HG03095 (cell line): ENCODE measurements around the gene TSSK6.
A peak's percentile ranks its signal among the peaks of the same experiment; 100 is the strongest.

Experiments used
- ATAC-seq: cut with Tn5 transposase; IDR thresholded peaks from one replicate; pipeline ENCODE4 v1.9.1; 2021; ENCODE audit warnings: moderate library complexity; ENCODE audit not compliant: unreplicated experiment

TSSK6 gene

GRCh38 chr19:19531951-19532805 is 16.8 kb upstream of the TSSK6 start:
- ATAC-seq = no peak

GRCh38 chr19:19530889-19531288 is 15.5 kb upstream of the TSSK6 start:
- no peak for ATAC-seq

DNA sequence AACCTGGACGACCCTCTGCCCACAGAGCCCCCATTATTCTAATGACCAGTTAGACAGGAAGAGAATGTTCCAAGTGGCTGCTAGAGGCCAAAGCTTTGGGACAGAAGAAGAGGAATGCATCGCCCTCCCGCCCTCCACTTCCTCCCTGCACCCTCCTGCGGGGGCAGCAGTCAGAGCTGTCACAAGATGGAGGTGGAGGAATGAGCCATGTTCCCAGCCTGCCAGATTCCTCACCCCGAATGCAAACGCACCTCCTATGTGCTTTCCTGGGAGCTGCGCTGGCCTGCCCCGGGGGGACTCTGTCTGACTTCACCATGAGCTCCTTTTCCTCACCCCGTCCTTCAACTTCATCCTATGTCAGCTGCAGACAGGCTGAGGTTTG is 15.1 kb upstream of the TSSK6 start:
- no peak for ATAC-seq

GRCh38 chr19:19529783-19530422 is 14.6 kb upstream of the TSSK6 start:
- no peak for ATAC-seq

- ATAC-seq = no peak
Measured at GRCh38 chr19:19528721-19529490, 13.6 kb upstream of the TSSK6 start, which contains the start of gene YJEFN3. Gene YJEFN3, plus strand, starts transcription at chr19:19528911. Its CDS starts 22 bp downstream, at chr19:19528933.

DNA sequence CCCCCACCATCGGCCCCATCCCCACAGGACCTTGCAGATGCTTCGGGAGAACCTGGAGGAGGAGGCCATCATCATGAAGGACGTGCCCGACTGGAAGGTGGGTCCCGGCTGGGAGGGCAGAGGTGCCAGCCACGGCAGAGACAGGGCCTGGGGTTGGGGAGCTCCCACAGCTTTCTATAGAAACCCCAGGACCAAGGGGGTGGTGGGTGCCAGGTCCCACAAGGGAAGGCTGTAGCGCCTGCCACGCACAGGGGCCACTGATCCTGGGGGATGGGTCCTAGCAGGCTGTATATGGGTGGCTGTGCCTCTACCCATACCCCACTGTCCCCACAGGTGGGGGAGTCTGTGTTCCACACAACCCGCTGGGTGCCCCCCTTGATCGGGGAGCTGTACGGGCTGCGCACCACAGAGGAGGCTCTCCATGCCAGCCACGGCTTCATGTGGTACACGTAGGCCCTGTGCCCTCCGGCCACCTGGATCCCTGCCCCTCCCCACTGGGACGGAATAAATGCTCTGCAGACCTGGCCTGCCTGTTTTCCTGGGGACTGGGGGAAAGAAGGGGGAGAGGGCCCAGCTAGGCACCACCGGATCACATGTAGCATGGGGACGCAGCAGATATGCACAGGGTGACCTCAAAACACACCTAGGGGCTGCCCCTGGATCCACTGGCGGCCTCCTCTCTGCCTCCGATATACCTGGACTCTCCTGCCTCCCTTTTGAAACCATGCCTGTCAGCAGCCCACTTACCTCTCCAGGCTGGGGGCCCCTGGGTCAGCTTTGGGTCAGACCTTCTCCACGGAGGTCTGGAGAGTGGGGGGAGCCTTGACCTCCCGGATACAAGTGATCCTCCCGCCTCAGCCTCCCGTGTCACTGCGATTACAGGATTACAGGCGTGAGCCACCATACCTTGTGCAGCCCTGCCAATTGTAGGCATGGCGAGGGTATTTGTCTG is 12.6 kb upstream of the TSSK6 start:
- no peak for ATAC-seq

DNA sequence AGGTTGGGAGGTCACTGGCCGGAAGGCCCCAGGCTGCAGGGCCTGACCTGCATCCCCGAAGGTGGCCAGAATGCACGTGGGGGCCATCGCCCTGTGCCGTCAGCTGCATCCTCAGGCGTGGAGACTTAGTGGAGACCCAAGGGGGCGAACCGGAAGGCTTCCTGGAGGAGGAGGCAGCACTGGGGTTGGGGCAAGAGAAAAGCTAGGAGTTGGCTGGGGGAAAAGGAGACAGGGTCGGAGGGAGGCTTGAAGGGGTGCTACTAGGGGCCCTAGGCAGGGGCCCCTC is 12.0 kb upstream of the TSSK6 start:
- no peak for ATAC-seq

- no peak for ATAC-seq
Measured at GRCh38 chr19:19526581-19527370, 11.4 kb upstream of the TSSK6 start.

- no peak for ATAC-seq
Measured at GRCh38 chr19:19525611-19526380, 10.4 kb upstream of the TSSK6 start.

DNA sequence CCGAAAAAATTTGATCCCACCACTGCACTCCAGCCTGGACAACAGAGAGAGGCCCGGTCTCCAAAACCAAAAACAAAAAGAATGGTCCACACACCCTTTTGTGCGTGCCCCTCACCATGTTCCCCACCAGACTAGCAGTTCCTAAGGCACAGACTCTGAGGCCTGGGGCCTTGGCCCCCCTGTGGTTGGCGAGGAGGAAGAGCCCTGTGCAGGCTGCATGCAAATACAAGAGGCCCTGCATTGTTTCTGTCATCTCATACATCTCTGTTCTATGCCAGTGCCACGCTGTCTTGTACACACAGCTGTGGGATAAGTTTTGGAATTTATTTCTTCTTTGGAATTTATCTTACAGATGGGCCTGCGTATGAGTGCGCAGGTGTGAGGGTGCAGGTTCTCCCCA is 8.7 kb upstream of the TSSK6 start:
- ATAC-seq = no peak

DNA sequence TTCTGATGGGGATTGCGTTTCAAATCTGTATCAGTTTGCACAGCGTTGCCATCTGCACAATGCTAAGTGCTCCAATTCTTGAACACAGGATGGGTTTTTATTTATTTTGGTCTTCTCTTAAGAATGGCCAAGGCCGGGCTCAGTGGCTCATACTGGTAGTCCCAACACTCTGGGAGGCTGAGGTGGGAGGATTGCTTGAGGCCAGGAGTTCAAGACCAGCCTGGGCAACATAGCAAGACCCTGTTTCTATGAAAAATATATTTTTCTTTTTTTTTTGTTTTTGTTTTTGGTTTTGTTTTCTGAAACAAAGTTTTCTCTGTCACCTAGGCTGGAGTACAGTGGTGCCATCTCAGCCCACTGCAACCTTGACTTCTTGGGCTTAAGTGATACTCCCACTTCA is 7.8 kb upstream of the TSSK6 start:
- ATAC-seq = no peak

- ATAC-seq = no peak
Measured at GRCh38 chr19:19520989-19521388, 5.6 kb upstream of the TSSK6 start.

DNA sequence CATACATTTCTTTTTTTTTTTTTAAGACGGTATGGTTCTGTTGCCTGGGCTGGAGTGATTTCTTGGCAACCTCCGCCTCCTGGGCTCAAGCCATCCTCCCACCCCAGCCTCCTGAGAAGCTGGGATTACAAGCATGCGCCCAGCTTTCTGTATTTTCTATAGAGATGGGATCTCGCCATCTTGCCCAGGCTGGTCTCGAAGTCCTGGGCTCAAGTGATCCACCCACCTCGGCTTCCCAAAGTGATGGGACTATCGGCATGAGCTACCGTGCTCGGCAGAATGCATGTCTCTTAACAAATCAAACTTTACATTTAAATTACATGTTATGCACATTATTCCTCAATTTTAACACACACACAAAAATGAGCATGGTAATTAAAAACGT is 1.9 kb upstream of the TSSK6 start:
- ATAC-seq = no peak

GRCh38 chr19:19515642-19516519 is 533 bp upstream of the TSSK6 start, which contains the start of gene NDUFA13:
Gene NDUFA13, plus strand, starts transcription at chr19:19516225. Its CDS starts 14 bp downstream, at chr19:19516239.
- peak; percentile 69 for ATAC-seq

GRCh38 chr19:19514215-19514657 is 1.1 kb downstream of the TSSK6 start:
- no peak for ATAC-seq

DNA sequence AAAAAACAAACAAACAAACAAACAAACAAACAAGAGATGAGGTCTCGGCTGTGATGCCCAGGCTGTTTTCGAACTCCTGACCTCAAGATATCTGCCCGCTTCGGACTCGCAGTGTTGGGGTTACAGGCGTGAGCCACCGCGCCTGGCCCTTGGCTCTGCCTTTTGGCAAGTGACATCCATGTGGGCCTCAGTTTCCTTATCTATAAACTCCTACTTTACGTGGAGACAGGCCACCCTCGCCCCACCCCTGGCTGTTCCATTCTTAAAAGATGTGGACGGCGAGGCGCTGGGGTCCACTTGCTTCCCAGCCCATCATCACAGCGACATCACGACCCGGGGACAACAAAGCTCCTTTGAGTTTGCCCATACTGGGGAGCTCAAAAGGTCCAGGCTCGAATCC is 1.7 kb downstream of the TSSK6 start:
- no peak for ATAC-seq

DNA sequence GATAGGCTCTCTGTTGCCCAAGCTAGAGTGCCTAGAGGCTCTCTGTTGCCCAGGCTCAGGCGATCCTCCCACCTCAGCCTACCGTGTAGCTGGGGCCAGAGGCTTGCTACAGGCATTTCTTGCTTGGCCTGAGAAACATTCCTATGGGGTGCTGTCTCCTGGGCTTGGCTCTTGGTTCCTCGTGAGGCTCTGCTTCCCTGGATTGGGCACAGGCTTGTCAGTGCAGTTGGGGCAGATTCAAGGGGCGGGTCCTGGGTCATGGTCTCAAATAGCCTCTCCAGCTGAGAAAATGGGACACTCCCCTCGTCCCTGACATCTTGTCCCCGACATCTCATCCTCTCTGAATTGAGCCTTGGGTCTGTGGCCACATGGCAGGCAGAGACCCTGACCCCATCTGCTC is 4.9 kb downstream of the TSSK6 start:
- no peak for ATAC-seq

- ATAC-seq = no peak
Measured at GRCh38 chr19:19508217-19508616, 7.1 kb downstream of the TSSK6 start.
